ENCODE measurements around the gene KRTAP5-3. TPM values are rescaled to one million over a fixed set of nuclear protein-coding genes. Genes with fewer than 3 reads are reported as not detected.
"Not testable (repeated sequence)": the region's sequence is repeated elsewhere in the genome, so short reads cannot be mapped to it uniquely, and the experiment has no call there.

KRTAP5-3 gene
- total RNA-seq, 3 donors from 2014 or later, result not detected

DNA sequence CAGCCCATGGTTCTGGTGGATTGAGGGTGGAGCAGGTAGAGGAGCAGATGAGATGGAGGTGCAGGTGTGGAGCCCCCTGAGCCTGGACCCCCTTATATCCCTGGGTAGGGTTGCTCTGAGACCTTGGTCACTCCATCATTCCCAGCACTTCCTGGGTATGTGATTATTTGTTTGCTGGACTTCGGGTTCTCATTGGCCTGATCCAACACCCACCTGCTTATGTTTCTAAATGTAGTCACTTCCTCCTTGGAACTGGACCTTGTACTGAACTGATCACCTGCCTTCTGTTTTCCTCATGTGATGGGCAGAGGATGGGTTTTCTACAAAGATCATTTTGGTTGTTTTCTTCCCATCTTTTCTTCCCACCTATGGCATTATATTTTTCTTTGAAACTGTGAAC is 13.8 kb upstream of the KRTAP5-3 start, which contains the start of gene KRTAP5-4:
KRTAP5-4 (minus strand) TSS at position 53 of the 400 bp plus-strand sequence; CDS start at position 8, 45 bp downstream.
- H3K4me1 ChIP-seq (ENCODE audit: low read depth), result no peaks in the 10 kb centered on the region
- no peak within 1 kb of the TSS for H3K4me3 ChIP-seq
- no peaks in the 10 kb centered on the region for H3K36me3 ChIP-seq (ENCODE audit: low read depth)
- TF ChIP-seq, protein P1, sequence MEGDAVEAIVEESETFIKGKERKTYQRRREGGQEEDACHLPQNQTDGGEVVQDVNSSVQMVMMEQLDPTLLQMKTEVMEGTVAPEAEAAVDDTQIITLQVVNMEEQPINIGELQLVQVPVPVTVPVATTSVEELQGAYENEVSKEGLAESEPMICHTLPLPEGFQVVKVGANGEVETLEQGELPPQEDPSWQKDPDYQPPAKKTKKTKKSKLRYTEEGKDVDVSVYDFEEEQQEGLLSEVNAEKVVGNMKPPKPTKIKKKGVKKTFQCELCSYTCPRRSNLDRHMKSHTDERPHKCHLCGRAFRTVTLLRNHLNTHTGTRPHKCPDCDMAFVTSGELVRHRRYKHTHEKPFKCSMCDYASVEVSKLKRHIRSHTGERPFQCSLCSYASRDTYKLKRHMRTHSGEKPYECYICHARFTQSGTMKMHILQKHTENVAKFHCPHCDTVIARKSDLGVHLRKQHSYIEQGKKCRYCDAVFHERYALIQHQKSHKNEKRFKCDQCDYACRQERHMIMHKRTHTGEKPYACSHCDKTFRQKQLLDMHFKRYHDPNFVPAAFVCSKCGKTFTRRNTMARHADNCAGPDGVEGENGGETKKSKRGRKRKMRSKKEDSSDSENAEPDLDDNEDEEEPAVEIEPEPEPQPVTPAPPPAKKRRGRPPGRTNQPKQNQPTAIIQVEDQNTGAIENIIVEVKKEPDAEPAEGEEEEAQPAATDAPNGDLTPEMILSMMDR (IDR thresholded peaks at IDR 0.05), result no peak
- H3K9me3 ChIP-seq, result no peaks in the 10 kb centered on the region
- ATAC-seq, result peak; percentile 94
- DNase-seq, result no peak
- intact Hi-C loops (cut with DNase I, micrococcal nuclease), result no loop called here

DNA sequence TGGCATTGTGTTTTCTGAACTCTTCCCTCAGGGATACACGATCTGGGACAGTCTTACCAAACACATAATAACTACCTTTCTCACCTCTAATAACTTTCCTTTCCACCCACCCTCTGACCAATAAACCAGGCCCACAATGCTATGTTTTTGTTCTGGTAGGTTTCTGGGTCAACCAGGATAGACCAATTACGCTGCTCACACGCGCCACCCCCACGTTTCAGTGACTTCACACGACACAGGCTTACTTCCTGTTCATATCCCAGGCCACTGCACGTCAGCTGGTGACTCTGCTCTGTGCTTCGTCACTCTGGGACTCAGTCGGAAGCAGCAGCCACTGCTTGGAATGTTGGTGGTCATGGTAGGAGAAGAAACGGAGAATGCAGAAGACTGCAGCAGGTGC is 11.2 kb upstream of the KRTAP5-3 start:
- DNase-seq (no peak), ATAC-seq (peak; percentile 35)
- intact Hi-C loops (cut with DNase I, micrococcal nuclease), result no loop called here
- H3K4me1 ChIP-seq (ENCODE audit: low read depth), result no peaks in the 10 kb centered on the region
- H3K4me3 ChIP-seq, result no peak overlapping the region
- no peaks in the 10 kb centered on the region for H3K36me3 ChIP-seq (ENCODE audit: low read depth)
- H3K9me3 ChIP-seq, result no peaks in the 10 kb centered on the region
- TF ChIP-seq, protein P1 (IDR thresholded peaks at IDR 0.05), result no peak

DNA sequence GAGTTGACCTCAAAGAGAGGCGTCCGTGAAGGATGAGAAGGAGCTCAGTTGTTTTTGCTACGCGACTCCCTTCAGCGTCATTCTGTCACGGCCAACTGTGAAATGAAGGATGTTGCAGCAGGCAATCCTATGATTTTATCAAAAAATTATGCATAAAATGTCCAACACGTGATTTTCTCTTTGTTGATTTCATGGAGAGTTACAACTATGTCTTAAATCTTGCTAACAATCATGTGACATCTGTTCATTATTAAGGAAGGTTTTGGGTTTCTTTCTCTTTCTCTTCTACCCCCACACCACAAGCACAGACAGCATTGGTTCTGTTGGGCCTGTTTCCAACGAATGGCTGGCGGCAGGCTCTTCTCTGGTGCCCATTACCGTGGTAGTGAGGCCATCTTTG is 10.0 kb upstream of the KRTAP5-3 start:
- no peak overlapping the region for H3K4me3 ChIP-seq
- ATAC-seq, result no peak
- H3K9me3 ChIP-seq, result no peaks in the 10 kb centered on the region
- no peak for DNase-seq
- intact Hi-C loops (cut with DNase I, micrococcal nuclease), result no loop called here
- TF ChIP-seq, protein P1 (IDR thresholded peaks at IDR 0.05), result no peak
- H3K36me3 ChIP-seq (ENCODE audit: low read depth), result no peaks in the 10 kb centered on the region
- H3K4me1 ChIP-seq (ENCODE audit: low read depth), result no peaks in the 10 kb centered on the region

DNA sequence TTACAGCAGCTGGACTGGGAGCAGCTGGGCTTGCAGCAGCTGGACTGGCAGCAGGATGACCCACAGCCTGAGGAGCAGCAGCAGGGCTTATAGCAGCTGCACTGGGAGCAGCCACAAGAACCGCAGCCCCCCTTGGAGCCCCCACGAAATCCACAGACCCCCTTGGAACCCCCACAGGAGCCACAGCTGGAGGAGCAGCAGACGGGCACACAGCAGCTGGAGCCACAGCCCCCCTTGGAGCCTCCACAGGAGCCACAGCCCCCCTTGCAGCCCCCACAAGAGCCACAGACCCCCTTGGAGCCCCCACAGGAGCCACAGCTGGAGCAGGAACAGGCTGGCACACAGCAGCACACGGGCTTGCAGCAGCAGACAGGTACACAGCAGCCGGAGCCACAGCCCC is 362 bp downstream of the KRTAP5-3 start:
- ATAC-seq; intact Hi-C loops (cut with DNase I, micrococcal nuclease); H3K4me3 ChIP-seq: not testable (repeated sequence)

DNA sequence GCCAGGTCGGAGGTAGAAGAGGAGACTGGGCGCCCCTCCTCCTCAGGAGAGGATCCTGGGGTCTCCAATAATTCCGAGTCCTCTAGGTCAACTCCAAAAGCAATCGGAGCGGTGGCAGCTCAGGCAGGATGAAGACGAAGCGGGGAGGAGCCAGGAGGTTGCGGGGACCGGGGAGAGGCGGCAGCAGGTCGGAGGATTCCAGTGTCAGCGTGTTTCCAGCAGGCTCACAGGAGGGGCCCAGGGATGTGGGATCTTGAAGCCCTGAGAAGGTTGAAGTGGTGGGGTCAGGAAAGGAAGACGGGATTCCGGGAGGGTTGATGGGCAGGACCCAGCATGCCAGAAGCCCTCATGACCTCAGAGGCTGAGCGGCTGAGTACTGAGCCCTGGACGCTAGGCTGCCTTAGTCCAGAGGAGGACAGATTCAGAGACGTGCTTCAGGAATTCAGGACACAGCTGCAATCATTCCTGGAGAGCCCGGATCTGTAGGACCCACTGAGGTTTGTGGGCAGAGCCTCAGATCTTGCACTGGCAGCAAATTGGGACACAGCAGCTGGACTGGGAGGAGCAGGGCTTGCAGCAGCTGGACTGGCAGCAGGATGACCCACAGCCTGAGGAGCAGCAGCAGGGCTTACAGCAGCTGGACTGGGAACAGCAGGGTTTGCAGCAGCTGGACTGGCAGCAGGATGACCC is 962 bp downstream of the KRTAP5-3 start:
- H3K4me1 ChIP-seq (ENCODE audit: low read depth); DNase-seq; H3K9me3 ChIP-seq; H3K4me3 ChIP-seq; ATAC-seq; intact Hi-C loops (cut with DNase I, micrococcal nuclease); H3K36me3 ChIP-seq (ENCODE audit: low read depth): not testable (repeated sequence)

More for the DNA sequence above, 362 bp downstream of the KRTAP5-3 start:
- not testable (repeated sequence) for H3K36me3 ChIP-seq (ENCODE audit: low read depth); H3K4me1 ChIP-seq (ENCODE audit: low read depth); DNase-seq; H3K9me3 ChIP-seq

DNA sequence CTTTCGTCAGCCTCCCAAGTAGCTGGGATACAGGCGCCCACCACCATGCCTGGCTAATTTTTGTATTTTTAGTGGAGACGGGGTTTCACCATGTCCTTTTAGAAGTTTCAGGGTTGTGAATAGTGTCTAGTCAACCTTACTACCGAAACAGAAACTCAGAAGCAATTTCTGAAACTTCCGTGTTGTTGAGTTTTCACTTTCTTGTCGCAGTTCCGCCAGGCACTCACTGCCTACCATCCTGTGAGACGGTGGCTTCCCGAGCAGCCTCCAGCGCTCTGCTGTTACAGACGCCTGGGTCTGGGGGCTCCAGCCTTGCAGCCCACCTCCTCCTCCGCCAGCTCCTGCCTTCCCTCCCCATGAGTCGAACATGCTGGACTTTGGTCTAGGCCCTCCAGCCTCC is 2.3 kb downstream of the KRTAP5-3 start:
- DNase-seq; H3K36me3 ChIP-seq (ENCODE audit: low read depth); ATAC-seq; H3K4me3 ChIP-seq; H3K4me1 ChIP-seq (ENCODE audit: low read depth); H3K9me3 ChIP-seq; intact Hi-C loops (cut with DNase I, micrococcal nuclease): not testable (repeated sequence)

DNA sequence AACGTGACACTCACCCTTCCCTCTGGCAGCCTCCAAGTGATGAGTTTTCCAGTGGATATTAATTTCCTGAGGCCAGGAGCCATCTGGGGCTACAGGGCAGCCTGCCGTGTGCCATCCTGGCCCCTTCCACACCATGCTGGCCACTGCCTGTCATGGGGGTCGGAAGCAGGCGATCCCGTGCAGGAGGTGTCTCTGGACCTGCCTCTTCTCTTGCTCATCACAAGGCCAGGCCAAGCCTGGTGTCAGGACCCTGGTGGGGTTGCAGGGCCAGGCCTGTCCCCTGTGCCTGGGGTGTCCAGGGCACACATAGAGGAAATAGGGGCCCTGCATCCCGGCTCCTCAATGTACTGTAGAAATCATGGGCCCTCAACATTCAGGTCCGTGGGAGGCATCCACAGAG is 3.6 kb downstream of the KRTAP5-3 start:
- ATAC-seq (no peak), DNase-seq (no peak)
- intact Hi-C loops (cut with DNase I, micrococcal nuclease), result no loop called here
- Histone ChIP-seq H3K9me3 (no peaks in the 10 kb centered on the region), H3K4me1 (ENCODE audit: low read depth) (no peaks in the 10 kb centered on the region), H3K36me3 (ENCODE audit: low read depth) (no peaks in the 10 kb centered on the region), H3K4me3 (no peak overlapping the region)
- TF ChIP-seq, protein P1 (IDR thresholded peaks at IDR 0.05), result no peak
